NCI-H524 treated with DMSO at 0.1 percent for 48 hours (cell line): ENCODE results near the gene TBC1D22A.
"Not testable (repeated sequence)": the region's sequence is repeated elsewhere in the genome, so short reads cannot be mapped to it uniquely, and the experiment has no call there.

Experiments used
- DNase-seq: peaks from one replicate; lab custom pipeline; 2025; lab: John Stamatoyannopoulos, UW

Gene TBC1D22A

DNA sequence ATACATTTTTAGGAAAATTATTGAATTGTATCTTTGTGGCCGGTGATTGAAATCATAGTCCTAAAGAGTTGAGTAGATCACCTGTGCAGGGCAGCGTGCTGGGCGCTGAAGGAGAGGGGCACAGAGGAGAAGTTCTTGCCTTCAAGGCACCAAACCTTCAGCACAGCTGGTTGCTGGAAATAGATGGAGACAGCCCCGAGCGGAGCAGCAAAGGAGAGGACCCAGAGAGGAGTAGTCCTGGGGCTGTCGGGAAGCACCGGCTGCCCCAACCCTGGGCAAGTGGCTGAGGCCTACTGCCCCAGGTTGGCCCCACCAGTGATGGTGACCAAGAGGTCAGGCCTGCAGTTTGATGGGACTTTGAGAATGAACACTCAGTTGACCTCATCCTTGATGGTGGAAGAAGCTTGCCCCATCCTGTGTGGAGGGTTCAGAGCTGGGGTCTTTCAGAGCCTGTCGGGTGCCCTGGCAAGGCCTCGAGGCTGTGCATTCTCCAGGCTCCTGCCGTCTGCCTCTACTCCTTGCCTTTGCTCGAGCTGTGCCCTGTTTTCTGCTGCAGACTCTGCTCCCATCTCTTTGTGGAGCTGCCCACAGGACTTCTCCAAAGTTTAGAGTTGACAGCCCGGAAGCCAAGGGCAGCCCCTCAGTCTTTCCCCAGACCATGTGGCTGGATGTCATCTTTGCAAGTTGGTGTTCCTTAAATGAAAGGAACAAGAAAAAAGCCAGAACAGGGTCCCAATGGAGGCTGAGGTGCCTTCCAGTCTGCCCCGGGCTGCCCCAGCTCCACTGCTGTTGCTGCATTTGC lies 285.1 kb downstream of the TBC1D22A start:
- no peak for DNase-seq

DNA sequence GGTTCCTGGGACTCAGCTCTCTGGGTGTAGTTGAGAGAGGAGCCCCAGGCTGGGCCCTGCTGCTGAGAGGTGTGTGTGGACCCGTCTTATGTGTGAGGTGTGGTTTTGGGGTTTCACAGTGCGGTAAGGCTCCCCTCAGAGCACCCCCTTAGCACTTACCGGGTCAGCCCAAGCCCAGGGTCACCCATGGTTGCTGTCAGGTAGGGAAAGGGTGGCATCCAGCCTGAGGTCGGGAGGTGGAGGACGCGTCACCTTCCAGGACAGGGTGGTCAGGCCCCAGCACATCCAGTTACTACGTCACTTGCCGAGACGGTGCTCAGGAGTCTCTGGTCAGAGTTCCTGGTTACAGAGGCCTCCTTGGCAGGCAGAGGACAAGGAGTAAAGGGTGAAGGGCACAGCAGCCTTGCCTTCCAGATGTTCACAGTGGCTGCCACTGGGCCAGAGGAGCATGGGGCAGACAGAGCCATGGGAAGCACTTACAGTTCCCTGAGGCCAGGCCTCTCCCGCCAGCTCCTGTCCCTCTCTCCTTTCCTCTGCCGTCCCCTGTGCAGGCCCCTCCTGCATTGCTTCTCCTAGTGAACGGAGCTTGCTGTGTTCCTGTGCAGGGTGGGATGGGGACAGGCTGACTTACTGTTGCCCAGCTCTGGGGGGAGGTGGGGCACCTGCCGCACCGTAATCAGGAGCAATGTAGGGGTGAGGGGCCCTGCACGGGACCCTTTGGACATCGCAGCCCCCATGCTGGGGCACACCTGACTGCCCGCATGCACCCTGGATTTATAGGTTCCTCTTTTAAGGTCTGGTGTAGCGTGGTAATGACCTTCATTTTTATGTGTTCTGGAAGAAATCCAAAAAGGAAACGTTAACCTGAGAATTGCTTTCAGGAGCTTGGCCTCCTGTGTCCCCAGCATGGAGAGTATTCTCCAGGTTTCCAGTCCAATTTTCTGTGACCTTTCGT lies 285.9 kb downstream of the TBC1D22A start:
- DNase-seq = no peak

DNA sequence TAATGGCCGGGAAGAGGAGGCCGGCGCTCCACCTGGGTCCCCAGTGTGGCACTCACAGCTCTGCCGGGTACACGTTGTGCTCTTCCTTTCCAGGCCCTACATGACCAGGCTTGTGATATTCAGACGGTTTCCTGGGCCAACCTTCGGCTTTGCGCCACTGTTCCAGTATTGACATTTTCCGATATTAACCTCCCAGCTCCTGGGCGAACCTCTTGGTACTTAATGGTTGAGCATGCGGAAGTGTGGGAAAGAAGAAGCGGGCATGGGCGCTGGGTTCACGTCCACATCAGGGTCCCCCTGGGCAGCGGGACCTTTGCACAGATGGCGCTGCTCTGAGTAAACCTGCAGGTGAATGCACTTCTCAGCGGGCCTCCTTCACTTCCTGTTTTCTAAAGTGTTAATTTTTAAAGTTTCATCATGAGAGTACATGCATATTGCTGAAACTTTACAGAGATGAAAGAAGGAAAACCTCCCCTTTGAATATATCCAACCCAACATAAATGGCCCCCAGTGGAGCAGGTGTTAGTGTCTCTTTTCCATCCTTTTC lies 286.7 kb downstream of the TBC1D22A start:
- no peak for DNase-seq

- DNase-seq = not testable (repeated sequence)
These were observed 287.4 kb downstream of the TBC1D22A start for GRCh38 chr22:47049736-47050400.

DNA sequence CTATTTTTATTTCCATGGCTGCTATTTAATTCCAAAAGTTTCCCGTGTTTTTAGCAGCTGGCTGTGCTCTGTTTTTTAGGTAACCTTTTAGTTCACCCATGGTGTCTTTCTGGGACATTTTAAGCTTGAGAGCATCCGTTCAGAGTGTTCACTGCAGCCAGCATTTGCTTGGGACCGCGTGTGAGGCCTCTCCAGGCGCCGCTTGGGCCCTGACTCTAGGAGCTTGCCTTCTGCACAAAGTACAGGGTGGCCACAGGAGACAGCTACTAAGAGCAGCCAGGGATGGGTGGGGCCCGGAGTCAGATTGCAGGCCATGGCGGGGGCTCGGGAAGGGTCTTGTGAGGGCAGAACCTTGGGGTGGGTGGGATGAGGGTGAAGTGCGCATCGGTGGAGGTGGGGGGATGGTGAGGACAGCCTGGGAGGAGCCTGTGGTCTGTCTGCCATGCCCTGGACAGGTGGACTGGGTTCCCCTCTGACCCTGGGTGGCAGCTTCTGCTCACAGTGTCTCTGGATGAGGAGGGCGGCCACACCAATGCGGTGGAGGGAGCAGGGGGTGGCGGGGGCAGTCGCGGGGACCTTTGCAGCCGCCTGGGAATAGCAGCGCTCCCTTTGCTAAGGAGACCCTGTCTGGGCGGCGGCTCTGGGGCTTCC lies 288.1 kb downstream of the TBC1D22A start:
- no peak for DNase-seq

- DNase-seq = no peak
These were observed 289.1 kb downstream of the TBC1D22A start for GRCh38 chr22:47051441-47052071.

- DNase-seq = no peak
These were observed 290.0 kb downstream of the TBC1D22A start for GRCh38 chr22:47052236-47053012.

DNA sequence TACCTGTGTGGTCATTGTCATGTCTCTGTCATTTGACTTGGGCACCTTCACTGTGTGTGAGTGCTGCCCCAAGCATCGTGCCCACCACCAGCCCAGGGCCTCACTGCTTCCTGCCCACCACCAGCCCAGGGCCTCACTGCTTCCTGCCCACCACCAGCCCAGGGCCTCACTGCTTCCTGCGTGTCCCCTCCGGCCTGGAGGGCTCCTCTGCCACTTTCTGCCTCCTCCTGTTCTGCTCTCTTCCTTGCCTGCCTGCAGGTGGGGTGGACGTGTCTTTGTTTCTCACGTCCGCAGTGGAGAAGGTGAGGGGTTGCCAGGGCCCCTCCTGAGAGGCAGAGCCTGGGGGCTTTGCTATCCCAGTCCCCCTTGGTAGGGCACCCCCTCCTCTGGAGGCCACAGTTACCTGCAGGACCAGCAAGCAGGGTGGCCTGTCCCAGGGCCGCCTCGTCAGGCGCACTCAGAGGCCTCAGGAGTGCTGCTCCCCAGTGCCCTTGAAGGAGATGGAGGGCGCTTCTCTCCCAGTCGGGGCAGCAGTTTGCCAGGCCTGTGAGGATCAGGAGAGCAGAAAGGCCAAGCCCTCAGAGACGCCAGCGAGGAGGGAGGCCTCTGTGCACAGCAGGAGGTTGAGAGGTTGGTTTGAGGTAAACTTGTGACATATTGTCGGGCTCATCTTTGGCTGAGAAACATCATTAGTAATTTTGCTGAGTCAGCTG lies 290.7 kb downstream of the TBC1D22A start:
- DNase-seq = no peak

GRCh38 chr22:47053726-47054141 lies 291.3 kb downstream of the TBC1D22A start:
- no peak for DNase-seq

DNA sequence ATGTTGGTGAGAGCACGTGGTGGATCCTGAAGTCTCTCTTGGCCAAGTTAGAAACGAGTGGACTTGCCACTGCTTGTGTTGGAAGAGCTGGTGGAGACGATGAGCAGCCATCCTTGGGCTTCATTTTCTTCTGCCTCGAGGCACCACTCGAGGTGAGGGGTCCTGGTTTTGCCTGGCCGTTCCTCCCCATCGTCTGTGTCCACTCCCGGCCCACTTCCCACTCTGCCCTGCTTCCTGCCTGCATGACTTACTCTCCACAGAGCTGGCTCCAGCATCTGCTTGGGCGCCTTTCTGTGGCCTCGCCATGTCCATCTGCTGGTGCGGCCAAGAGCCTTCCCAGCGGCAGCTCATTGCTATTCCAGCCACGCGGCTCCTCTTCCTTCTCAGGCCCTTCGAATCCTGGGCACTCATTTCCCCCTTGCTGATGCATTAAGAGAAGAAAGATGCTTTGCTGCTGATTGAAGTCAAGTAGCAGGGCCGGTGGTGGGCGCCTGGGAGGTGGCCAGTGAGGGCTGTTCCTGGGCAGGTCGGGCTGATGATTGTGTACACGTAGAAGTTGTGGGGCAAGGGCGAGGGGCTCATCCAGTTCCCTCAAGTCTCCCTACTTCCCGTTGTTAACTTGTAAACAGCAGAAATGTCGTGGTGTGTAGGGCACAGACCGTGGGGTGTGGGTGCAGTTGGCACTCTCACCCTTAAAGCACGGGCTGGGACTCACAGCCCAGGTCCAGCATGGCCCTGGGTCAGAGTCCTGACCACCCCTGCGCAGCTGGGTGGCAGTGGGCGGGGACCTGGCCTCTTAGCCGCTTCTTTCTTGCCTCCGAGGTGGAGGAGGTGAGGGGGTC lies 292.0 kb downstream of the TBC1D22A start:
- DNase-seq = no peak

DNA sequence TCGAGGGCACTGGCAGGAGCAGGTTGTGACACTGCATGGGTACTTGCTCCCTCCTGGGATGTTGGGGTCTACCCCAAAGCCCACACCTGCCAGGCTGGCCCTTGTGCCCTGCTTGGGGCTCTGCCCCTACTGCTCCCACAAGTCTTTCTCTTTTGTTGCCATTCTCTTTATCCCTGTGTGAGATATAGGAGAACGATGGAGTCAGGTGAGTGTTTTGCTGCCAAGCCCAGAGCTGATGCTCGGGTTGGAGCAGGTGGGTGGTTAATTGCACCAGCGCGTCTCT lies 292.6 kb downstream of the TBC1D22A start:
- no peak for DNase-seq

DNA sequence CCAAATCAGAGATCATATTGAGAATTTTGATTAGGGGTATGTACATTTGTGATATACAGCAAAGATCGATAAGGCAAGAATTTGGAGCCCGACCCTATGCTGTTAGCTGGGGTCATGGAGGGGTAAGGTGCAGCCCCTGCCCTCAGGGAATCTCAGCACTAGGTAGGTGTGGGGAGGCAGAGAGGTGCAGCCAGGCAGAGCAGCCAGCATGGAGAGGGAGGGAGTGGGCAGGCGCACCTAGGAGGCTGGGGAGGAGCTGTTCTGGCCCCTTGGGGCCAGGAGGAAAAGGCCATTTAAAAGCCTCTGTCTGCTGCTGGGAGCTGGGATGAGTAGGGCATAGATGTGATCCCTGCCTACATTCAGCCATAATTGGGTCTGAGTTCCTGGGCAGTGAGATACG lies 293.0 kb downstream of the TBC1D22A start:
- DNase-seq = no peak

GRCh38 chr22:47055921-47056320 lies 293.5 kb downstream of the TBC1D22A start:
- DNase-seq = no peak

- no peak for DNase-seq
These were observed 293.9 kb downstream of the TBC1D22A start for GRCh38 chr22:47056361-47056760.

DNA sequence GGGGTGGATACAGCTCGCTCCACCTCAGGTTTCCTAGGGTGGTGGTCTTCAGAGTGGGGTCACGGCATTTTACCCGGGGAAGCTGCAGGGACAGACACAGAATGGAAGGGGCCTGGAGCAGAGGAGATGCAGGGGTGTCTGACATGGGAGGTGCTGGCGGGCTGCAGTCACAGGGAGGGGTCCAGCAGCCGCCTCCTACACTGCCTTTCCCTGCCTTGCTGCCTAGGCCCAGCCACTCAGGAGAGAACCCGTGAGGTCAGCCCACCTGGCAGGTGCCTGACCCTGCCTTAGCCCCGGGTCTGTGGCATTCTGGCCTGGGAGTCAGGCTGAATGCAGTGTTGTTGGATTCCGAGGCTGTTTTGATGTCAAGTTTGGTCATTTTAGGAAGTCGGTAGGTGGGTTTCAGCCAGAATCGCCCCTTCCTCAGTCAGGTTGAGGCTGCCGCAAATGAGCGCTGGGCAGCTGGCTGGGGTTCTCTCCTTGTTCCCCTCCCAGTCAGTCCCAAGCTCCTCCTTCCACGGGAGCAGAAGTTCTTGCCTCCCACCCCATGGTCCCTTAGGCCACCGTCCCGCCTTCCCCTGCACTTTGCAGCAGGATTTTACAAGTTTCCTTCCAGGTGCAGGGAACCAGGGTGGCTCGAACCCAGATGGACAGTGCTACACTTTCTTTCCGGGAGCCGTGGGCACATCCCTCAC lies 294.5 kb downstream of the TBC1D22A start:
- no peak for DNase-seq

- DNase-seq = no peak
These were observed 295.6 kb downstream of the TBC1D22A start for GRCh38 chr22:47057916-47058585.

DNA sequence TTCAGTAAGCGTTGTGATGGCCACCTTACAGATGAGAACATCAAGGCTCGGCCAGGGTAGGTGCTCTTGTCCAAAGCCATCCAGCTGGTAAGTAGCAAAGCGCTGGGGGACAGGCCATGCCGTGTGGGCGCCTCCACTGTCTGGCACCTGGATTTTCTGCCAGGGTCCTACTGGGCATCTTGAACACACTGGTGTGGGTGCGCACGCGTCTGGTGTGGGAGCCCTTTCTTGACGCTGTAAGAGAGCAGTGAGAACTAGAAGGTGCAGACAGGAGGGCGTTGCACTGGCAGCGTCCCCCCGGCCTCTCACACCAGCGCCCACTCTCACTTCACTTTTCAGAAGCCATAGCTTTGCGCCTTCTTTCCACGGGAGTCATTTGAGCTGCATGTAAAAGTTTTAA lies 296.6 kb downstream of the TBC1D22A start:
- DNase-seq = no peak

DNA sequence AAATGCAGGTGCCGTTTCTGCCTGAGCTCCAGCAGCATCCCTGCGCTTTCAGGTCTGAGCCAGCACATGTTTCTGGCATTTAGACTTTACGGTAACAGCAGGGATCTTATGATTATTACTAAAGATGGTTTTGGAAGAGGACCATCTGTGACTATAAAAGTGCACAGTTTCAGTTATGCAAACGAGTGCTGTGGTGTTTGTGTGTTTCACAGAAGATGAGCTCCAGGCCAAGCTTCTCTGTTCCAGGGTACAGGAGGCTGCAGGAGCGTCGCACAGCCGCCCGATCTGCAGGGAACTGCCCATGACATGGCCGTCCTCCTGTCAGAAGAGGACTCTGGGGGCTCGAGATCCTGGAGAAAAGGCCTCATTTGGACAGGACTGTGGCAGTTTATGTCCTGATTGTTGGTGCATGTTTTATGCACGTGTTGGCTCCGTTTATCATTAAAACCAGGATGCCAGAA lies 297.3 kb downstream of the TBC1D22A start:
- peak; percentile 38 for DNase-seq
